Type B pancreatic cell (in vitro differentiated cells): ENCODE data around the gene FAAH. TPM values are rescaled to one million over a fixed set of nuclear protein-coding genes. Genes with fewer than 3 reads are reported as not detected.

Source experiments
- DNase-seq: peaks from one replicate; pipeline ENCODE4 v3.0.0; 2021; ENCODE audit warnings: mixed read lengths; ENCODE audit not compliant: unreplicated experiment; ENCODE audit errors: extremely low spot score
- H3K27ac Mint-ChIP-seq: 2 replicates; pipeline ENCODE4 v1.8.0; 2021; ENCODE audit warnings: mild to moderate bottlenecking, mixed read lengths
- H3K27me3 Mint-ChIP-seq: 2 replicates; pipeline ENCODE4 v1.8.0; 2021; ENCODE audit warnings: mixed read lengths
- H3K36me3 Mint-ChIP-seq: 2 replicates; pipeline ENCODE4 v1.8.0; 2021; ENCODE audit warnings: mixed read lengths
- H3K4me1 Mint-ChIP-seq: one replicate; pipeline ENCODE4 v1.8.0; 2021; ENCODE audit warnings: mixed read lengths; ENCODE audit not compliant: unreplicated experiment
- H3K4me3 Mint-ChIP-seq: 2 replicates; pipeline ENCODE4 v1.8.0; 2021; ENCODE audit warnings: mild to moderate bottlenecking, mixed read lengths
- H3K9me3 Mint-ChIP-seq: 2 replicates; pipeline ENCODE4 v1.8.0; 2021; ENCODE audit warnings: mixed read lengths
- CTCF ChIP-seq: fragments of 200-600 bp; sonication (generic); conservative IDR thresholded peaks from 2 replicates; pipeline ENCODE4 v1.5.0; 2021; ENCODE audit warnings: antibody characterized with exemption, mild to moderate bottlenecking
- total RNA-seq: library from RNA; stranded (reverse); gene quantifications from 2 replicates; pipeline ENCODE4 v1.2.1, GENCODE V29; 2021; ENCODE audit warnings: low replicate concordance

The FAAH gene
- total RNA-seq, 1 donor from 2014 or later = 30.8 TPM

- Mint-ChIP-seq H3K9me3 (peaks cover 6% of the 10 kb centered on the region), H3K4me3 (peak overlapping the region; percentile 86), H3K36me3 (peaks cover 4% of the 10 kb centered on the region), H3K27ac (peak overlapping the region; percentile 50), H3K4me1 (peaks cover 23% of the 10 kb centered on the region), H3K27me3 (peaks cover 26% of the 10 kb centered on the region)
- DNase-seq = no peak
- TF ChIP-seq CTCF = no peak
Observed at GRCh38 chr1:46393510-46393909, 607 bp upstream of the FAAH start.

GRCh38 chr1:46394872-46395465 lies 852 bp downstream of the FAAH start:
- Mint-ChIP-seq H3K9me3 (peaks cover 6% of the 10 kb centered on the region), H3K27me3 (peaks cover 32% of the 10 kb centered on the region), H3K36me3 (peaks cover 4% of the 10 kb centered on the region), H3K4me1 (peaks cover 29% of the 10 kb centered on the region), H3K27ac (peak overlapping the region; percentile 77), H3K4me3 (peak overlapping the region; percentile 94)
- no peak for TF ChIP-seq CTCF
- DNase-seq = no peak

- H3K27ac Mint-ChIP-seq = no peak overlapping the region
- H3K27me3 Mint-ChIP-seq = peaks cover 32% of the 10 kb centered on the region
- DNase-seq = no peak
- peaks cover 6% of the 10 kb centered on the region for H3K9me3 Mint-ChIP-seq
- peaks cover 4% of the 10 kb centered on the region for H3K36me3 Mint-ChIP-seq
- no peak for TF ChIP-seq CTCF
- H3K4me3 Mint-ChIP-seq = peak overlapping the region; percentile 94
- H3K4me1 Mint-ChIP-seq = peaks cover 29% of the 10 kb centered on the region
Observed at GRCh38 chr1:46396441-46397398, 2.6 kb downstream of the FAAH start.

GRCh38 chr1:46399307-46399706 lies 5.2 kb downstream of the FAAH start:
- H3K4me3 Mint-ChIP-seq = no peak overlapping the region
- TF ChIP-seq CTCF = no peak

GRCh38 chr1:46400421-46400820 lies 6.3 kb downstream of the FAAH start:
- Mint-ChIP-seq H3K36me3 (peaks cover 6% of the 10 kb centered on the region), H3K9me3 (no peaks in the 10 kb centered on the region), H3K27me3 (peaks cover 18% of the 10 kb centered on the region), H3K4me3 (peak overlapping the region; percentile 17), H3K27ac (peak overlapping the region; percentile 39), H3K4me1 (peaks cover 22% of the 10 kb centered on the region)
- DNase-seq = no peak
- TF ChIP-seq CTCF = no peak

More at GRCh38 chr1:46399307-46399706, 5.2 kb downstream of the FAAH start:
- Mint-ChIP-seq H3K4me1 (peaks cover 33% of the 10 kb centered on the region), H3K9me3 (no peaks in the 10 kb centered on the region), H3K36me3 (peaks cover 6% of the 10 kb centered on the region), H3K27ac (no peak overlapping the region), H3K27me3 (peaks cover 27% of the 10 kb centered on the region)
- no peak for DNase-seq
